Measurements from ENCODE around the gene MLANA.
A peak's percentile ranks its signal among the peaks of the same experiment; 100 is the strongest.

The MLANA gene

GRCh38 chr9:5899292-5899691 lies 8.6 kb downstream of the MLANA start:
- no peak for DNase-seq (ENCODE audit: low spot score)

GRCh38 chr9:5900622-5901021 lies 9.9 kb downstream of the MLANA start:
- DNase-seq (ENCODE audit: low spot score), result no peak

- no peak for DNase-seq (ENCODE audit: low spot score)
Measured at GRCh38 chr9:5902377-5902776, 11.7 kb downstream of the MLANA start.

GRCh38 chr9:5908918-5909317 lies 18.2 kb downstream of the MLANA start:
- no peak for DNase-seq (ENCODE audit: low spot score)

GRCh38 chr9:5909976-5910375 lies 19.3 kb downstream of the MLANA start:
- DNase-seq (ENCODE audit: low spot score), result no peak

GRCh38 chr9:5910413-5911057 lies 19.8 kb downstream of the MLANA start:
- DNase-seq (ENCODE audit: low spot score), result no peak

- no peak for DNase-seq (ENCODE audit: low spot score)
Measured at GRCh38 chr9:5915438-5915837, 24.7 kb downstream of the MLANA start.

GRCh38 chr9:5917273-5917672 lies 26.6 kb downstream of the MLANA start:
- no peak for DNase-seq (ENCODE audit: low spot score)

- DNase-seq (ENCODE audit: low spot score), result no peak
Measured at GRCh38 chr9:5917888-5918287, 27.2 kb downstream of the MLANA start.

GRCh38 chr9:5918460-5918859 lies 27.8 kb downstream of the MLANA start:
- DNase-seq (ENCODE audit: low spot score), result no peak

- DNase-seq (ENCODE audit: low spot score), result no peak
Measured at GRCh38 chr9:5920860-5921328, 30.2 kb downstream of the MLANA start.

GRCh38 chr9:5922192-5922591 lies 31.5 kb downstream of the MLANA start:
- no peak for DNase-seq (ENCODE audit: low spot score)

GRCh38 chr9:5931657-5932056 lies 41.0 kb downstream of the MLANA start:
- no peak for DNase-seq (ENCODE audit: low spot score)

GRCh38 chr9:5938449-5938848 lies 47.8 kb downstream of the MLANA start:
- DNase-seq (ENCODE audit: low spot score), result no peak

- DNase-seq (ENCODE audit: low spot score), result no peak
Measured at GRCh38 chr9:5939530-5939929, 48.8 kb downstream of the MLANA start.

- no peak for DNase-seq (ENCODE audit: low spot score)
Measured at GRCh38 chr9:5941214-5941613, 50.5 kb downstream of the MLANA start.

GRCh38 chr9:5945112-5945511 lies 54.4 kb downstream of the MLANA start:
- DNase-seq (ENCODE audit: low spot score), result no peak

- DNase-seq (ENCODE audit: low spot score), result peak; percentile 21
Measured at GRCh38 chr9:5947912-5948311, 57.2 kb downstream of the MLANA start.

- DNase-seq (ENCODE audit: low spot score), result peak; percentile 3
Measured at GRCh38 chr9:5949103-5949699, 58.5 kb downstream of the MLANA start.

- no peak for DNase-seq (ENCODE audit: low spot score)
Measured at GRCh38 chr9:5950261-5950660, 59.6 kb downstream of the MLANA start.

- DNase-seq (ENCODE audit: low spot score), result no peak
Measured at GRCh38 chr9:5951686-5952211, 61.1 kb downstream of the MLANA start.

GRCh38 chr9:5953743-5954707 lies 63.3 kb downstream of the MLANA start:
- no peak for DNase-seq (ENCODE audit: low spot score)
